Stimulated activated CD4-positive, alpha-beta T cell treated with anti-CD3 and anti-CD28 coated beads, Interleukin-2, amount 100 ng/mL, for 24 hours (primary cell): ENCODE data around the gene KCNQ5.

Experiments
- DNase-seq, 2 donors: peaks; one replicate each; pipeline ENCODE4 v3.0.0-alpha.2; 2020

KCNQ5 gene

GRCh38 chr6:72813807-72814596 lies 192.1 kb downstream of the KCNQ5 start:
- DNase-seq = no peak

GRCh38 chr6:72816022-72816421 lies 194.2 kb downstream of the KCNQ5 start:
- DNase-seq = no peak

- DNase-seq = no peak
Observed at GRCh38 chr6:72817208-72817607, 195.3 kb downstream of the KCNQ5 start.

GRCh38 chr6:72819609-72820008 lies 197.7 kb downstream of the KCNQ5 start:
- no peak for DNase-seq

GRCh38 chr6:72820153-72820552 lies 198.3 kb downstream of the KCNQ5 start:
- DNase-seq = no peak

- no peak for DNase-seq
Observed at GRCh38 chr6:72820906-72821305, 199.0 kb downstream of the KCNQ5 start.

- DNase-seq = no peak
Observed at GRCh38 chr6:72822023-72822422, 200.2 kb downstream of the KCNQ5 start.

- no peak for DNase-seq
Observed at GRCh38 chr6:72822691-72823090, 200.8 kb downstream of the KCNQ5 start.

GRCh38 chr6:72824833-72825232 lies 203.0 kb downstream of the KCNQ5 start:
- no peak for DNase-seq

GRCh38 chr6:72825315-72825911 lies 203.5 kb downstream of the KCNQ5 start:
- no peak for DNase-seq

- no peak for DNase-seq
Observed at GRCh38 chr6:72826037-72826436, 204.2 kb downstream of the KCNQ5 start.

- DNase-seq = no peak
Observed at GRCh38 chr6:72826744-72827438, 205.0 kb downstream of the KCNQ5 start.

GRCh38 chr6:72828904-72829303 lies 207.0 kb downstream of the KCNQ5 start:
- no peak for DNase-seq

GRCh38 chr6:72832271-72832670 lies 210.4 kb downstream of the KCNQ5 start:
- no peak for DNase-seq

- DNase-seq = no peak
Observed at GRCh38 chr6:72835749-72836148, 213.9 kb downstream of the KCNQ5 start.

GRCh38 chr6:72836971-72837370 lies 215.1 kb downstream of the KCNQ5 start:
- no peak for DNase-seq

GRCh38 chr6:72841195-72841594 lies 219.3 kb downstream of the KCNQ5 start:
- DNase-seq = no peak

- no peak for DNase-seq
Observed at GRCh38 chr6:72842140-72842539, 220.3 kb downstream of the KCNQ5 start.

- no peak for DNase-seq
Observed at GRCh38 chr6:72844614-72845013, 222.8 kb downstream of the KCNQ5 start.

- no peak for DNase-seq
Observed at GRCh38 chr6:72849346-72849745, 227.5 kb downstream of the KCNQ5 start.

GRCh38 chr6:72850040-72850439 lies 228.2 kb downstream of the KCNQ5 start:
- DNase-seq = no peak

GRCh38 chr6:72850469-72850868 lies 228.6 kb downstream of the KCNQ5 start:
- no peak for DNase-seq

- DNase-seq = no peak
Observed at GRCh38 chr6:72855471-72855870, 233.6 kb downstream of the KCNQ5 start.

- DNase-seq = no peak
Observed at GRCh38 chr6:72856801-72857200, 234.9 kb downstream of the KCNQ5 start.
